Effector memory CD8-positive, alpha-beta T cell (primary cell): ENCODE results near the gene PIGH.

Experiments used
- ATAC-seq: fragments of 150-1000 bp; cut with Tn5 transposase; replicated peaks from 2 replicates; pipeline ENCODE4 v1.10.0; 2021; ENCODE audit warnings: mild to moderate bottlenecking, moderate library complexity
- DNase-seq, 3 experiments: peaks; one replicate each; pipeline ENCODE4 v3.0.0; 2021
- H3K27ac Mint-ChIP-seq, 2 donors: one replicate each; pipeline ENCODE4 v1.8.0; 2022; ENCODE audit warnings: mild to moderate bottlenecking in 2 of 2, mixed read lengths in 2 of 2, moderate library complexity in 2 of 2
- H3K27me3 Mint-ChIP-seq, 2 donors: one replicate each; pipeline ENCODE4 v1.8.0; 2022; ENCODE audit warnings: mixed read lengths in 2 of 2
- H3K36me3 Mint-ChIP-seq: one replicate; pipeline ENCODE4 v1.8.0; 2022; ENCODE audit warnings: mild to moderate bottlenecking, moderate library complexity, mixed read lengths; ENCODE audit not compliant: insufficient read depth
- H3K4me1 Mint-ChIP-seq, 2 donors: one replicate each; pipeline ENCODE4 v1.8.0; 2022; ENCODE audit warnings: low read depth in 2 of 2, mixed read lengths in 2 of 2
- H3K4me3 Mint-ChIP-seq, 2 donors: one replicate each; pipeline ENCODE4 v1.8.0; 2022; ENCODE audit warnings: mild to moderate bottlenecking in 2 of 2, mixed read lengths in 2 of 2, moderate library complexity in 2 of 2
- H3K9me3 Mint-ChIP-seq, 2 donors: one replicate each; pipeline ENCODE4 v1.8.0; 2022; ENCODE audit warnings: mixed read lengths in 2 of 2
- total RNA-seq, 9 experiments: gene quantifications; one replicate each; lab custom pipeline; 2026; lab: John Stamatoyannopoulos, UW

Gene PIGH
- 20.5 to 39.1 (median 34.7) reads per million in 9 experiments for total RNA-seq

- H3K9me3 Mint-ChIP-seq = no peaks in the 10 kb centered on the region
- DNase-seq (peak; percentile 95 to 97 (median 96)), ATAC-seq (peak; percentile 95)
- peaks cover 19 to 33% of the 10 kb centered on the region in 2 donors for H3K4me1 Mint-ChIP-seq
- H3K36me3 Mint-ChIP-seq = peaks cover 13% of the 10 kb centered on the region
- H3K4me3 Mint-ChIP-seq = peak within 1 kb of the TSS; percentile 94 to 97
- peak within 1 kb of the TSS; percentile 94 to 97 for H3K27ac Mint-ChIP-seq
- no peaks in the 10 kb centered on the region for H3K27me3 Mint-ChIP-seq
Measured at GRCh38 chr14:67599698-67600561, at the start of gene PIGH. PIGH (minus strand) TSS chr14:67600268; CDS start chr14:67600203, 65 bp downstream.

GRCh38 chr14:67646131-67646530 is 46.1 kb upstream of the PIGH start:
- no peak for ATAC-seq
- no peak for DNase-seq
- H3K27ac Mint-ChIP-seq = peak overlapping the region in 1 of 2 donors; percentile 75
- H3K36me3 Mint-ChIP-seq = peaks cover 13% of the 10 kb centered on the region
- no peak overlapping the region for H3K4me3 Mint-ChIP-seq
- H3K9me3 Mint-ChIP-seq = no peaks in the 10 kb centered on the region
- H3K4me1 Mint-ChIP-seq = peaks cover 4 to 5% of the 10 kb centered on the region in 2 donors
- no peaks in the 10 kb centered on the region for H3K27me3 Mint-ChIP-seq

GRCh38 chr14:67645414-67645813 is 45.3 kb upstream of the PIGH start:
- ATAC-seq (no peak), DNase-seq (no peak)
- no peak overlapping the region for H3K27ac Mint-ChIP-seq
- H3K36me3 Mint-ChIP-seq = peaks cover 9% of the 10 kb centered on the region
- H3K27me3 Mint-ChIP-seq = no peaks in the 10 kb centered on the region
- no peaks in the 10 kb centered on the region for H3K9me3 Mint-ChIP-seq
- H3K4me1 Mint-ChIP-seq = peaks cover 4 to 5% of the 10 kb centered on the region in 2 donors
- H3K4me3 Mint-ChIP-seq = no peak overlapping the region

GRCh38 chr14:67644428-67644827 is 44.4 kb upstream of the PIGH start:
- Mint-ChIP-seq H3K36me3 (peaks cover 3% of the 10 kb centered on the region), H3K9me3 (no peaks in the 10 kb centered on the region), H3K27me3 (no peaks in the 10 kb centered on the region), H3K27ac (no peak overlapping the region), H3K4me3 (no peak overlapping the region), H3K4me1 (peaks cover 4 to 5% of the 10 kb centered on the region in 2 donors)
- DNase-seq (no peak), ATAC-seq (no peak)

- H3K27me3 Mint-ChIP-seq = no peaks in the 10 kb centered on the region
- no peak overlapping the region for H3K4me3 Mint-ChIP-seq
- H3K4me1 Mint-ChIP-seq = peaks cover 4 to 5% of the 10 kb centered on the region in 2 donors
- H3K27ac Mint-ChIP-seq = peak overlapping the region; percentile 2 to 25
- DNase-seq (no peak), ATAC-seq (no peak)
- no peaks in the 10 kb centered on the region for H3K9me3 Mint-ChIP-seq
- peaks cover 3% of the 10 kb centered on the region for H3K36me3 Mint-ChIP-seq
Measured at GRCh38 chr14:67643713-67644112, 43.6 kb upstream of the PIGH start.

- no peaks in the 10 kb centered on the region for H3K9me3 Mint-ChIP-seq
- no peaks in the 10 kb centered on the region for H3K27me3 Mint-ChIP-seq
- H3K27ac Mint-ChIP-seq = peak overlapping the region; percentile 31 to 85
- peaks cover 4 to 5% of the 10 kb centered on the region in 2 donors for H3K4me1 Mint-ChIP-seq
- H3K4me3 Mint-ChIP-seq = no peak overlapping the region
- no peak for ATAC-seq
- no peak for DNase-seq
- peaks cover 3% of the 10 kb centered on the region for H3K36me3 Mint-ChIP-seq
Measured at GRCh38 chr14:67641902-67642749, 42.1 kb upstream of the PIGH start.

GRCh38 chr14:67641480-67641879 is 41.4 kb upstream of the PIGH start:
- H3K36me3 Mint-ChIP-seq = peaks cover 3% of the 10 kb centered on the region
- DNase-seq = no peak
- H3K4me1 Mint-ChIP-seq = peaks cover 4 to 5% of the 10 kb centered on the region in 2 donors
- no peaks in the 10 kb centered on the region for H3K27me3 Mint-ChIP-seq
- H3K9me3 Mint-ChIP-seq = no peaks in the 10 kb centered on the region
- H3K27ac Mint-ChIP-seq = no peak overlapping the region
- no peak overlapping the region for H3K4me3 Mint-ChIP-seq
- no peak for ATAC-seq

- Mint-ChIP-seq H3K9me3 (no peaks in the 10 kb centered on the region), H3K27ac (no peak overlapping the region), H3K27me3 (no peaks in the 10 kb centered on the region), H3K36me3 (peaks cover 3% of the 10 kb centered on the region), H3K4me1 (peaks cover 4 to 5% of the 10 kb centered on the region in 2 donors), H3K4me3 (no peak overlapping the region)
- no peak for DNase-seq
- no peak for ATAC-seq
Measured at GRCh38 chr14:67638642-67639041, 38.6 kb upstream of the PIGH start.

- no peaks in the 10 kb centered on the region for H3K9me3 Mint-ChIP-seq
Measured at GRCh38 chr14:67636361-67636919, 36.4 kb upstream of the PIGH start.

GRCh38 chr14:67633451-67634147 is 33.5 kb upstream of the PIGH start:
- H3K4me3 Mint-ChIP-seq = no peak overlapping the region
- no peak for ATAC-seq
- no peaks in the 10 kb centered on the region for H3K27me3 Mint-ChIP-seq
- no peaks in the 10 kb centered on the region for H3K4me1 Mint-ChIP-seq
- no peak for DNase-seq
- no peak overlapping the region for H3K27ac Mint-ChIP-seq
- peaks cover 3% of the 10 kb centered on the region for H3K36me3 Mint-ChIP-seq
- H3K9me3 Mint-ChIP-seq = no peaks in the 10 kb centered on the region

More at GRCh38 chr14:67636361-67636919, 36.4 kb upstream of the PIGH start:
- no peaks in the 10 kb centered on the region for H3K4me1 Mint-ChIP-seq
- no peak overlapping the region for H3K27ac Mint-ChIP-seq
- no peaks in the 10 kb centered on the region for H3K36me3 Mint-ChIP-seq
- H3K4me3 Mint-ChIP-seq = no peak overlapping the region
- ATAC-seq (no peak), DNase-seq (no peak)
- no peaks in the 10 kb centered on the region for H3K27me3 Mint-ChIP-seq

GRCh38 chr14:67630938-67631337 is 30.9 kb upstream of the PIGH start:
- DNase-seq = no peak
- Mint-ChIP-seq H3K27ac (no peak overlapping the region), H3K4me1 (no peaks in the 10 kb centered on the region), H3K9me3 (no peaks in the 10 kb centered on the region), H3K4me3 (no peak overlapping the region), H3K27me3 (no peaks in the 10 kb centered on the region), H3K36me3 (peaks cover 5% of the 10 kb centered on the region)
- ATAC-seq = no peak

- H3K4me3 Mint-ChIP-seq = no peak overlapping the region
- no peaks in the 10 kb centered on the region for H3K9me3 Mint-ChIP-seq
- H3K4me1 Mint-ChIP-seq = no peaks in the 10 kb centered on the region
Measured at GRCh38 chr14:67630186-67630585, 30.1 kb upstream of the PIGH start.

GRCh38 chr14:67627519-67627918 is 27.5 kb upstream of the PIGH start:
- Mint-ChIP-seq H3K27me3 (no peaks in the 10 kb centered on the region), H3K9me3 (no peaks in the 10 kb centered on the region), H3K4me1 (no peaks in the 10 kb centered on the region), H3K4me3 (no peak overlapping the region), H3K27ac (no peak overlapping the region), H3K36me3 (peaks cover 5% of the 10 kb centered on the region)
- DNase-seq (no peak), ATAC-seq (no peak)

More at GRCh38 chr14:67630186-67630585, 30.1 kb upstream of the PIGH start:
- ATAC-seq (no peak), DNase-seq (no peak)
- Mint-ChIP-seq H3K27me3 (no peaks in the 10 kb centered on the region), H3K27ac (no peak overlapping the region), H3K36me3 (peaks cover 5% of the 10 kb centered on the region)
